Left ventricle myocardium inferior (tissue), 1 donor: Measurements from ENCODE around the gene SPRED2. TPM values are rescaled to one million over a fixed set of nuclear protein-coding genes. Genes with fewer than 3 reads are reported as not detected.

Experiments used
- DNase-seq: peaks from one replicate; pipeline ENCODE4 v3.0.0-alpha.2; 2020
- H3K27ac ChIP-seq: fragments of 200-600 bp; replicated peaks from 2 replicates; pipeline ENCODE4 v1.8.0; 2021
- H3K27me3 ChIP-seq: fragments of 200-600 bp; 2 replicates; pipeline ENCODE4 v1.8.0; 2021; ENCODE audit warnings: low read depth
- H3K36me3 ChIP-seq: fragments of 200-600 bp; 2 replicates; pipeline ENCODE4 v1.8.0; 2021
- H3K4me1 ChIP-seq: fragments of 200-600 bp; 2 replicates; pipeline ENCODE4 v1.8.0; 2021
- H3K4me3 ChIP-seq: fragments of 200-600 bp; 2 replicates; pipeline ENCODE4 v1.8.0; 2021; ENCODE audit warnings: mild to moderate bottlenecking, moderate library complexity
- H3K9me3 ChIP-seq: fragments of 200-600 bp; replicated peaks from 2 replicates; pipeline ENCODE4 v1.8.0; 2021
- CTCF ChIP-seq: fragments of 200-600 bp; IDR thresholded peaks from 2 replicates; pipeline ENCODE4 v1.8.0; 2021; ENCODE audit warnings: antibody characterized with exemption, mild to moderate bottlenecking, borderline replicate concordance
- intact Hi-C: fragments of 100-400 bp; cut with micrococcal nuclease; formaldehyde crosslinking; loops from one replicate; pipeline ENCODE4 v1.11.0; 2022
- total RNA-seq: library from RNA; stranded (reverse); fragmentation: NEBNext Ultra II Directional; extraction: Animal tissue kit (Norgen Biotek cat#: 25700); gene quantifications from one replicate; pipeline ENCODE4 v1.2.1, GENCODE V29; 2021
- donor health status: DM: no; HTN: yes; CAD: no; lungs with severe emphysema.

SPRED2 gene
- total RNA-seq, 1 donor from 2014 or later = 18.9 TPM

GRCh38 chr2:65309699-65310098, 122.7 kb downstream of the SPRED2 start:
- Histone ChIP-seq H3K9me3 (no peaks in the 10 kb centered on the region), H3K4me3 (peak overlapping the region; percentile 1), H3K4me1 (peaks cover 50% of the 10 kb centered on the region), H3K27ac (peak overlapping the region; percentile 92), H3K36me3 (peaks cover 31% of the 10 kb centered on the region), H3K27me3 (no peaks in the 10 kb centered on the region)
- no peak for TF ChIP-seq CTCF
- no peak for DNase-seq
- intact Hi-C loops = no loop called here

- H3K4me3 ChIP-seq = no peak overlapping the region
- no peaks in the 10 kb centered on the region for H3K27me3 ChIP-seq
- H3K27ac ChIP-seq = no peak overlapping the region
- intact Hi-C loops = no loop called here
- no peaks in the 10 kb centered on the region for H3K36me3 ChIP-seq
- no peak for DNase-seq
- no peaks in the 10 kb centered on the region for H3K9me3 ChIP-seq
- no peak for TF ChIP-seq CTCF
- peaks cover 48% of the 10 kb centered on the region for H3K4me1 ChIP-seq
These were observed 126.5 kb downstream of the SPRED2 start for GRCh38 chr2:65305934-65306333.

- Histone ChIP-seq H3K4me1 (peaks cover 43% of the 10 kb centered on the region), H3K4me3 (peak overlapping the region; percentile 19), H3K27me3 (no peaks in the 10 kb centered on the region), H3K36me3 (no peaks in the 10 kb centered on the region), H3K9me3 (no peaks in the 10 kb centered on the region), H3K27ac (peak overlapping the region; percentile 86)
- DNase-seq = peak; percentile 58
- intact Hi-C loops = no loop called here
- no peak for TF ChIP-seq CTCF
These were observed 131.4 kb downstream of the SPRED2 start for GRCh38 chr2:65300761-65301711.

GRCh38 chr2:65300134-65300760, 132.2 kb downstream of the SPRED2 start:
- no peaks in the 10 kb centered on the region for H3K27me3 ChIP-seq
- DNase-seq = peak; percentile 87
- H3K4me1 ChIP-seq = peaks cover 43% of the 10 kb centered on the region
- H3K4me3 ChIP-seq = peak overlapping the region; percentile 19
- H3K27ac ChIP-seq = peak overlapping the region; percentile 86
- no peak for TF ChIP-seq CTCF
- no peaks in the 10 kb centered on the region for H3K9me3 ChIP-seq
- H3K36me3 ChIP-seq = no peaks in the 10 kb centered on the region
- intact Hi-C loops = no loop called here

- Histone ChIP-seq H3K27ac (peak overlapping the region; percentile 86), H3K9me3 (no peaks in the 10 kb centered on the region), H3K4me3 (no peak overlapping the region), H3K27me3 (peaks cover under 1% of the 10 kb centered on the region), H3K4me1 (peaks cover 48% of the 10 kb centered on the region), H3K36me3 (no peaks in the 10 kb centered on the region)
- intact Hi-C loops = no loop called here
- DNase-seq = no peak
- TF ChIP-seq CTCF = no peak
These were observed 133.2 kb downstream of the SPRED2 start for GRCh38 chr2:65299246-65299645.
